ENCODE data around the gene CDH4. TPM values are rescaled to one million over a fixed set of nuclear protein-coding genes. Genes with fewer than 3 reads are reported as not detected.
A peak's percentile ranks its signal among the peaks of the same experiment; 100 is the strongest.

CDH4 gene
- total and polyA plus RNA-seq, 2 of the 4 experiments (the other 2 are of a cell fraction): 1.6 to 3.5 TPM

DNA sequence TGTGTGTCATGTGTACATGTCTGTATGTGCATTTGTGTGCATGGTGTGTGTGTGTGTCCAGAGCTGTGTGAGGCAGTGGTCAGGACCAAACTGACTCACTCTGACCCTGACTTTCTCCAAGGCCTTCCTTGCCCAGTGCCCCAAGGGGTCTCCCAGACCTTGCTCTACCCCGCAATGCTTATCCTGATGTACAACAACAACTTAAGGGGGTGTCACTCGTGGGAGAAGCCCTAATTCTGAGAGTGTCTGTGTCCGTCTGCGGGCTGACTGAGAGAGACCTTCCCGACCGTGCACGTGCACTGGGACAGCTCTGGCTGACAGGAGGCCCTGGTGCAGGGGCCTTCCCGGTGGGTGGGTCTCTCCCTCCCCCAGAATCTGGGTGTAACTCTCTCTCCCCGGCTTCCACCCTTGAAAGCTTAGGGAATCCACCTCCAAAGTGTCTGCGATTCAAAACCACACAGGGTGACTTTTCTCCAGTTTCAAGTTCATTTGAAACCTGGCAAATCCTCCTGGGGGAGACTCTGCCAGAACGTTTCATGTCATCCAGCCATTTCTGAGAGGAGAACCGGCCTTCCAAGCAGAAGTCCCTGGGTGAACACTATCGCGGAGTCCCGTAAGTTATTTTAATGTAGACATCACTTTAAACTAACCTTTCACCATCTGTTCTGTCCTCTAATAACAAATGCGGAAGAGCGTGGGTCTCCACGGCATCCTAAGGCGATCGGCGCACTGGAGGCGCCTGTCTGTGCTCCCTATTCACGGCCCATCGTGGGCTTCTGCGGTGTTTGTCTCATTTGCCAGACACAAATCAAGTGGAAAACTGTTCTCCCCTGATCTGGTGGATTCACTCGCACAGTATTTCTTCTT is 588.1 kb downstream of the CDH4 start:
- intact Hi-C loops (cut with micrococcal nuclease): no loop called here
- Histone ChIP-seq H3K27me3 (ENCODE audit: control insufficient read depth, insufficient read depth, low read length) (no peaks in the 10 kb centered on the region), H3K18ac (ENCODE audit: low read depth, low read length) (no peak overlapping the region), H3K23ac (ENCODE audit: low read depth, low read length) (no peak overlapping the region), H2AK9ac (replicated peaks; ENCODE audit: low read depth, low read length, poor library complexity) (no peak overlapping the region), H2BK5ac (ENCODE audit: low read depth, low read length, poor library complexity, severe bottlenecking) (peak overlapping the region; percentile 67), H2BK20ac (ENCODE audit: low read depth, low read length) (no peak overlapping the region), H2BK120ac (ENCODE audit: low read depth, low read length) (no peak overlapping the region), H3K9me1 (ENCODE audit: insufficient read depth, low read length) (no peaks in the 10 kb centered on the region), H3K79me1 (ENCODE audit: low read depth in 1 of 2, low read length in 2 of 2) (no peaks in the 10 kb centered on the region), H3K4me3 (ENCODE audit: insufficient read depth, low read depth, low read length) (no peak overlapping the region), H2AFZ (replicated peaks; ENCODE audit: low read length, poor library complexity) (no peak overlapping the region), H3K27ac (ENCODE audit: insufficient read depth, low read length) (no peak overlapping the region), H2AK5ac (ENCODE audit: low read depth, low read length) (no peak overlapping the region), H3K9ac (ENCODE audit: low read depth, low read length) (no peak overlapping the region), H3K56ac (ENCODE audit: extremely low read depth, insufficient read depth, low read length) (no peak overlapping the region), H4K91ac (ENCODE audit: insufficient read depth, low read depth, low read length) (no peak overlapping the region), H3K9me3 (ENCODE audit: control insufficient read depth, insufficient read depth, low read length) (no peaks in the 10 kb centered on the region), H3K14ac (replicated peaks; ENCODE audit: low read depth, low read length) (no peak overlapping the region), H3K4ac (ENCODE audit: low read depth, low read length) (no peak overlapping the region), H3K36me3 (ENCODE audit: control insufficient read depth, insufficient read depth, low read length) (no peaks in the 10 kb centered on the region), H2BK15ac (ENCODE audit: low read depth, low read length) (no peak overlapping the region), H3K4me1 (ENCODE audit: control insufficient read depth, insufficient read depth, low read length) (no peaks in the 10 kb centered on the region), H3K4me2 (ENCODE audit: low read depth, low read length) (no peak overlapping the region), H4K8ac (ENCODE audit: low read depth in 2 of 2, low read length in 2 of 2) (no peak overlapping the region), H4K20me1 (ENCODE audit: insufficient read depth, low read length) (no peaks in the 10 kb centered on the region), H4K5ac (ENCODE audit: low read depth, low read length) (no peak overlapping the region)
- no TSS peak for BruUV-seq (replicated peaks)
- TF ChIP-seq USF2 (IDR thresholded peaks at IDR 0.05; ENCODE audit: low read depth, low read length): no peak
- no peak for TF ChIP-seq ELK1 (IDR thresholded peaks at IDR 0.05; ENCODE audit: borderline replicate concordance, low read depth, low read length)
- TF ChIP-seq RAD21 (IDR thresholded peaks at IDR 0.05; ENCODE audit: low read length): no peak
- no peak for TF ChIP-seq POLR2A (IDR thresholded peaks at IDR 0.05; ENCODE audit: low read depth, low read length)
- ChIA-PET POLR2A (ENCODE audit: unreplicated experiment) (no interaction called here), CTCF (no interaction called here)
- dilution Hi-C loops (cut with HindIII; ENCODE audit: low sequenced_read_pairs, unreplicated experiment): no loop called here
- ATAC-seq (ENCODE audit: low read depth) (no peak), DNase-seq (no peak)
- WGBS, 2 experiments (ENCODE audit: extremely low coverage in 2 of 2, insufficient read length in 1 of 2): 65% methylated on average over 12 of the region's 26 CpGs; no CpG with 5 or more reads in 1 of the 2 experiments
- in situ Hi-C loops (cut with MboI; ENCODE audit: low sequenced_read_pairs): no loop called here

Measured in IMR-90 (cell line).